Neuronal stem cell (in vitro differentiated cells): ENCODE measurements around the gene PHACTR3.

ENCODE experiments used
- DNase-seq: peaks from one replicate; pipeline ENCODE4 v3.0.0-alpha.2; 2013; ENCODE audit warnings: low spot score
- H2AFZ ChIP-seq: one replicate; pipeline ENCODE4 v1.6.1; 2013; ENCODE audit warnings: mild to moderate bottlenecking, low read length, inconsistent platforms
- H2AK5ac ChIP-seq: 2 replicates; pipeline ENCODE4 v1.6.1; 2013; ENCODE audit warnings: low read depth, mild to moderate bottlenecking, inconsistent platforms, low read length, moderate library complexity, mixed read lengths
- H2BK120ac ChIP-seq: 2 replicates; pipeline ENCODE4 v1.6.1; 2013; ENCODE audit warnings: low read depth, mild to moderate bottlenecking, inconsistent platforms, low read length, moderate library complexity, mixed read lengths
- H2BK12ac ChIP-seq: one replicate; pipeline ENCODE4 v1.6.1; 2013; ENCODE audit warnings: low read length, inconsistent platforms
- H2BK15ac ChIP-seq: 2 replicates; pipeline ENCODE4 v1.6.1; 2013; ENCODE audit warnings: mild to moderate bottlenecking, low read length, inconsistent platforms, mixed read lengths
- H2BK5ac ChIP-seq: one replicate; pipeline ENCODE4 v1.6.1; 2013; ENCODE audit warnings: inconsistent platforms, mild to moderate bottlenecking, low read length, moderate library complexity
- H3K14ac ChIP-seq: one replicate; pipeline ENCODE4 v1.6.1; 2013; ENCODE audit warnings: low read length, inconsistent platforms
- H3K18ac ChIP-seq: 2 replicates; pipeline ENCODE4 v1.6.1; 2013; ENCODE audit warnings: low read length, inconsistent platforms
- H3K23ac ChIP-seq: 2 replicates; pipeline ENCODE4 v1.6.1; 2013; ENCODE audit warnings: low read depth, mild to moderate bottlenecking, mixed read lengths, low read length, inconsistent platforms; ENCODE audit not compliant: poor library complexity
- H3K27ac ChIP-seq: replicated peaks from 3 replicates; pipeline ENCODE4 v1.5.1; 2013; ENCODE audit warnings: low read length, inconsistent platforms
- H3K27me3 ChIP-seq, 3 experiments: 2 replicates each; pipeline ENCODE4 v1.6.1; 2013; ENCODE audit warnings: low read length in 3 of 3, mild to moderate bottlenecking in 2 of 3, inconsistent platforms in 1 of 3, low read depth in 1 of 3, mixed read lengths in 1 of 3, moderate library complexity in 1 of 3; ENCODE audit not compliant: control insufficient read depth in 3 of 3, insufficient read depth in 3 of 3
- H3K36me3 ChIP-seq, 2 donors: replicated peaks in 1 of 2; 2 replicates each; pipeline ENCODE4 v1.6.1; 2013; ENCODE audit warnings: low read length in 2 of 2; ENCODE audit not compliant: control insufficient read depth in 2 of 2, insufficient read depth in 2 of 2
- H3K4ac ChIP-seq: 2 replicates; pipeline ENCODE4 v1.6.1; 2013; ENCODE audit warnings: inconsistent platforms, mild to moderate bottlenecking, low read length, moderate library complexity
- H3K4me1 ChIP-seq, 2 donors: 1 replicate in 1 of 2; 2 replicates in 1 of 2; pipeline ENCODE4 v1.6.1; 2013; ENCODE audit warnings: low read length in 2 of 2, low read depth in 1 of 2; ENCODE audit not compliant: control insufficient read depth in 2 of 2, insufficient read depth in 1 of 2
- H3K4me2 ChIP-seq: one replicate; pipeline ENCODE4 v1.6.1; 2013; ENCODE audit warnings: mild to moderate bottlenecking, low read length, inconsistent platforms; ENCODE audit not compliant: insufficient read depth, poor library complexity, severe bottlenecking
- H3K4me3 ChIP-seq, 2 donors: 2 replicates each; pipeline ENCODE4 v1.5.1; 2013; ENCODE audit warnings: low read length in 2 of 2, mild to moderate bottlenecking in 2 of 2, inconsistent platforms in 1 of 2, moderate library complexity in 1 of 2
- H3K79me1 ChIP-seq: one replicate; pipeline ENCODE4 v1.6.1; 2013; ENCODE audit warnings: low read depth, mild to moderate bottlenecking, inconsistent platforms, low read length, moderate library complexity
- H3K9ac ChIP-seq: one replicate; pipeline ENCODE4 v1.6.1; 2013; ENCODE audit warnings: mild to moderate bottlenecking, low read depth, low read length, inconsistent platforms; ENCODE audit not compliant: poor library complexity
- H3K9me3 ChIP-seq, 2 donors: replicated peaks in 1 of 2; 2 replicates each; pipeline versions ENCODE3 to v1.6.1; 2013; ENCODE audit warnings: low read length in 2 of 2, mild to moderate bottlenecking in 2 of 2, inconsistent platforms in 1 of 2, low read depth in 1 of 2, mixed read lengths in 1 of 2, moderate library complexity in 1 of 2; ENCODE audit not compliant: control insufficient read depth in 2 of 2, insufficient read depth in 1 of 2
- H4K8ac ChIP-seq: one replicate; pipeline ENCODE4 v1.6.1; 2013; ENCODE audit warnings: low read depth, mild to moderate bottlenecking, inconsistent platforms, low read length, moderate library complexity
- H4K91ac ChIP-seq: one replicate; pipeline ENCODE4 v1.6.1; 2013; ENCODE audit warnings: low read length, low read depth, mild to moderate bottlenecking, inconsistent platforms; ENCODE audit not compliant: poor library complexity
- WGBS, 2 donors: extraction: QIAGEN DNeasy Blood & Tissue Kit; methylation state at CpG; one replicate each; pipeline ENCODE4 v1.1.7; 2013; ENCODE audit warnings: missing lambda C conversion rate in 2 of 2, mixed read lengths in 1 of 2; ENCODE audit not compliant: insufficient read length in 2 of 2, insufficient replicate concordance in 1 of 2; ENCODE audit errors: extremely low coverage in 2 of 2; 5-methylcytosine and 5-hydroxymethylcytosine counted together

PHACTR3 gene

GRCh38 chr20:59829786-59830664 is 225.7 kb downstream of the PHACTR3 start:
- Histone ChIP-seq H2BK5ac (no peak overlapping the region), H4K8ac (no peak overlapping the region), H2BK120ac (no peak overlapping the region), H3K4me2 (no peak overlapping the region), H2AK5ac (no peak overlapping the region), H2BK12ac (no peak overlapping the region), H3K36me3 (no peaks in the 10 kb centered on the region), H3K18ac (no peak overlapping the region), H4K91ac (no peak overlapping the region), H3K14ac (no peak overlapping the region), H3K4me3 (no peak overlapping the region), H3K9ac (no peak overlapping the region), H3K79me1 (no peaks in the 10 kb centered on the region), H2AFZ (no peak overlapping the region), H3K27ac (no peak overlapping the region), H3K27me3 (peaks cover 0 to 34% (median 0%) of the 10 kb centered on the region in 3 experiments), H3K23ac (no peak overlapping the region), H2BK15ac (no peak overlapping the region), H3K4me1 (peaks cover 0 to 5% of the 10 kb centered on the region in 2 donors), H3K4ac (no peak overlapping the region), H3K9me3 (no peaks in the 10 kb centered on the region)
- 100% methylated on average over 1 of the region's 12 CpGs; no CpG with 5 or more reads in 1 of the 2 donors for WGBS, 2 donors
- no peak for DNase-seq

GRCh38 chr20:59830665-59831023 is 226.3 kb downstream of the PHACTR3 start:
- H2BK5ac ChIP-seq = no peak overlapping the region
- H3K4me3 ChIP-seq = no peak overlapping the region
- no peak overlapping the region for H3K23ac ChIP-seq
- peaks cover 0 to 40% (median 0%) of the 10 kb centered on the region in 3 experiments for H3K27me3 ChIP-seq
- no peak overlapping the region for H3K4me2 ChIP-seq
- H3K4ac ChIP-seq = no peak overlapping the region
- no peak overlapping the region for H2BK12ac ChIP-seq
- no peak for DNase-seq
- no peaks in the 10 kb centered on the region for H3K9me3 ChIP-seq
- H2AFZ ChIP-seq = no peak overlapping the region
- no CpG with 5 or more reads among the region's 6 CpGs for WGBS, 2 donors
- no peak overlapping the region for H4K8ac ChIP-seq
- no peak overlapping the region for H2BK120ac ChIP-seq
- no peak overlapping the region for H4K91ac ChIP-seq
- H3K36me3 ChIP-seq = no peaks in the 10 kb centered on the region
- no peaks in the 10 kb centered on the region for H3K79me1 ChIP-seq
- H3K14ac ChIP-seq = no peak overlapping the region
- peaks cover 0 to 5% of the 10 kb centered on the region in 2 donors for H3K4me1 ChIP-seq
- H2BK15ac ChIP-seq = peak overlapping the region; percentile 51
- H3K9ac ChIP-seq = no peak overlapping the region
- H3K27ac ChIP-seq = no peak overlapping the region
- peak overlapping the region; percentile 51 for H3K18ac ChIP-seq
- H2AK5ac ChIP-seq = no peak overlapping the region

- Histone ChIP-seq H3K36me3 (no peaks in the 10 kb centered on the region), H3K9me3 (no peaks in the 10 kb centered on the region), H4K8ac (no peak overlapping the region), H3K27ac (no peak overlapping the region), H2BK15ac (peak overlapping the region; percentile 51), H3K4me1 (peaks cover 0 to 9% of the 10 kb centered on the region in 2 donors), H3K14ac (no peak overlapping the region), H2AFZ (no peak overlapping the region), H3K23ac (no peak overlapping the region), H2BK12ac (no peak overlapping the region), H2BK120ac (no peak overlapping the region), H3K27me3 (peaks cover 0 to 41% (median 0%) of the 10 kb centered on the region in 3 experiments), H4K91ac (no peak overlapping the region), H2AK5ac (no peak overlapping the region), H2BK5ac (no peak overlapping the region), H3K4ac (no peak overlapping the region), H3K79me1 (no peaks in the 10 kb centered on the region), H3K4me3 (no peak overlapping the region), H3K18ac (peak overlapping the region; percentile 51), H3K9ac (no peak overlapping the region), H3K4me2 (no peak overlapping the region)
- WGBS, 2 donors = no CpG with 5 or more reads among the region's 23 CpGs
- no peak for DNase-seq
Observed at GRCh38 chr20:59831024-59831915, 226.9 kb downstream of the PHACTR3 start.

GRCh38 chr20:59831916-59832270 is 227.6 kb downstream of the PHACTR3 start:
- no peak for DNase-seq
- no peaks in the 10 kb centered on the region for H3K9me3 ChIP-seq
- no peak overlapping the region for H4K8ac ChIP-seq
- H3K27ac ChIP-seq = no peak overlapping the region
- no peak overlapping the region for H4K91ac ChIP-seq
- H3K4me1 ChIP-seq = peaks cover 0 to 13% of the 10 kb centered on the region in 2 donors
- no peak overlapping the region for H3K14ac ChIP-seq
- no peak overlapping the region for H2BK15ac ChIP-seq
- peaks cover 0 to 44% (median 0%) of the 10 kb centered on the region in 3 experiments for H3K27me3 ChIP-seq
- no peak overlapping the region for H2BK120ac ChIP-seq
- H3K4me3 ChIP-seq = no peak overlapping the region
- H2AFZ ChIP-seq = no peak overlapping the region
- no peak overlapping the region for H3K4me2 ChIP-seq
- no peak overlapping the region for H2BK5ac ChIP-seq
- no peak overlapping the region for H3K18ac ChIP-seq
- no peak overlapping the region for H3K23ac ChIP-seq
- no peaks in the 10 kb centered on the region for H3K36me3 ChIP-seq
- WGBS, 2 donors = no CpG with 5 or more reads among the region's 3 CpGs
- H3K79me1 ChIP-seq = no peaks in the 10 kb centered on the region
- no peak overlapping the region for H2BK12ac ChIP-seq
- H3K4ac ChIP-seq = no peak overlapping the region
- H2AK5ac ChIP-seq = no peak overlapping the region
- no peak overlapping the region for H3K9ac ChIP-seq
